GF-D8 (cell line): ENCODE results near the gene WASHC3.

Experiments
- DNase-seq: peaks from one replicate; lab custom pipeline; 2025; lab: John Stamatoyannopoulos, UW

WASHC3 gene

GRCh38 chr12:101967506-101967905 is 94.3 kb downstream of the WASHC3 start:
- no peak for DNase-seq

GRCh38 chr12:101966496-101966895 is 95.3 kb downstream of the WASHC3 start:
- no peak for DNase-seq

GRCh38 chr12:101963697-101964096 is 98.1 kb downstream of the WASHC3 start:
- no peak for DNase-seq
